HG03108 (cell line): ENCODE measurements around the gene STKLD1.

Experiments
- ATAC-seq: cut with Tn5 transposase; IDR thresholded peaks from one replicate; pipeline ENCODE4 v1.9.1; 2021; ENCODE audit warnings: moderate library complexity; ENCODE audit not compliant: unreplicated experiment

Gene STKLD1

DNA sequence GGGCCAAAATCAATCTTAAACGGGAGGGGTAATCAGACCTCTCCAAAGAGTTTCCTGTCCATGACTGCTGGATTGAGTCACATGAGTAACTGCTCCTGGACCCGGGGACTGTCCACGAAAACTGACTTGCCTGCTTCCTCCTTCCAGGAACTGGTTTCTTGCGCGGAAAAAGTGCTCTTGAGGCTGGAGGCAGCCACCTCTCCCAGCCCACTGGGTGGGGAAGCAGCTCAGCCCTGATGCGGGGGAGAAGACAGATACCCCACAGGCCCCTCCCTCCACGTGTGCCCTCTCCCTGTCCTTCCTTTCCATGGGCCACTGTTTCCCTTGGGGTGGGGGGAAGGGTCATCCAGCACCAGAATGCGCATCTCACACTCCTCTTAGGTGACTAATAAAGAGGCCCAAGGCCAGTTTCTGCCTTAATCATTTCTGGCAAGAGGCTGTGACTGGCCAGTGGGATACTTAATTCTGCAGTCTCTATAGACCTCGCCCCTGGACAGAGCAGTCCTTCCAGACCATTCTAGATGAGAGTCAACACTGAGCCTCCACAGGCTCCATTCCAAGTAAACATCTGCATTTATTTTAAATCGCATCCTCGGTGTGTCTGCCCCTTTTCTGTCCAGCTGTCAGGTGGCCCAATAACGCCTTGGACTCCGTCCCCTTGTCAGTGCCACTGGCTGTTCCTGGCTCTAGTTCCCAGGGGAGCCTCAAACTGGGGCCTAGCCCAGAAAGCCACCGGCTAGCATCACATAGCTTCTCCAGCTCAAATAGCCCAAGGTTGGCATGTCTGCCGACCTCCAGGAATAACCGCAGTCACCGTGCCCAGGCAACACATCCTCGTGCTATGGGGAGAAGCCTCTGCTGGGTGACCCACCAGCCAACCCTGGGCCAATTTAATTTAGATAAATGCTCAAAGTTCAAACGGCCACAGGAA is 29.6 kb downstream of the STKLD1 start:
- no peak for ATAC-seq

DNA sequence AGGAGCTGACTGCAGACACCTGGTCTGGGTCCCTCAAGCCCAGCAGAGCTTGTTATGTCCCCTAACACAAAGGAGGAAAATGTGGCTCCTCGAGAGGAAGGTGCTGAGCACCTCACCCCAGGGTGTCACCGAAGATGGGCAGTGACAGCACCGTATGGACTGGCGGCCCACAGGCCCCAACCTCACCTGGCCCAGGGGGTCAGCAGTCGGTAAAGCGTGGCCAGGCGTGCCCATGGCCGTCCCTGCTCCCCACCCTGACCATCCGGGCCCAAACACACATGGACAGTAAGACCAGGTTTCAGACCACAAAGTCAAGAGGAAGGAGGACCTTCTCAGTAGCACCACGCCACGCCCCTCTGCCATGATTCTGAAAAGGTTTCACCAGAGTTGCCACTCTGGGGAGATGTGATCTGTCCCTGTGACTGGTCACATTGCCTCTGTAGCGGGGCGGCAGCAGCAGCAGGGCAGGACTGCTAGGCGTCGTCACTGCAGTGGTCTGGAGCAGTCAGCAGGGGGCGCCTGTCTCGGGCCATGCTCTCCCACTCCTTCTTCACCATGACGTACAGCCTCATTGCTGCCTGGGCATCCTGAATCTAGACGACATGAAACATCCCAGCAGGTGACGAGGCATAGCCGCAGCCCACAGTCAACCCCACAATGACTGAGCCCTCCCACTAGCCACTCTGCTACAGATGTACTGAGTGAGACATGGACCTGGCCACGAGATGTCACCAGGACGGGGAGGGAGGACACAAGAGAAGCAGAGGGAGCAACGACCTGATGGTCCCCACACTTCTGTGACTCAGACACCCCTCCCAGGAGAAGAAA is 30.5 kb downstream of the STKLD1 start:
- peak; percentile 51 for ATAC-seq

DNA sequence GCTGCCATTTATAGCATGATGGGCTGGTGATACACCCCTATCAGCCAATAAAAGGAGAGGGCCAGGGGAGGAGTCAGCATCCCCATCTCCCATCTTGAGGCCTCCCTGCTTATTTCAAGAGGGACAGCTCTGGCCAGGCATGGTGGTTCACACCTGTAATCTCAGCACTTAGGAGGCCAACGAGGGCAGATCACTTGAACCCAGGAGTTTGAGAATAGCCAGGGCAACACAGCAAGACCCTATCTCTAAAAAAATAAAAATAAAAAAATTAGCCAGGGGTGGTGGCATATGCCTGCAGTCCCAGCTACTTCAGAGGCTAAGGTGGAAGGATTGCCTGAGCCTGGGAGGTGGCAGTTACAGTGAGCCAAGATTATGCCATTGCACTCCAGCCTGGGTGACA is 31.9 kb downstream of the STKLD1 start:
- no peak for ATAC-seq

DNA sequence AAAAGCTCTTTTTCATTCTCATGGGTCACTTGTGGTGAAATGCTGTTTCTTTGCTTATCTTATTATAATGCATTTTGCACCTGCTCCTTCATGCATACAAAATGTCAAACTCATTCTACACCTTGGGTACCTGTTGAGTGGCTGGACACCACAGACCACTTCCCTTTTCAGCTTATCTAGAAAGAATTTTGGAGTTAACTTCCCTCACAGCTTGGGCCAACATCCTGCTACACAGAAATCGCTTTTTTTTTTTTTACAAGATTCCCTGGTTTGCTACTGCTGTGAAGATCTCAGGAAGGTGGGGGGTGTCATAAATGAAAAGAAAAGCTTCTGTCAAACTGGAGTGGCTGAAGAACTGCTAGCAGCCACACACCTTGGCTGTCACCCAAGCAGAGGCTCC is 39.0 kb downstream of the STKLD1 start:
- ATAC-seq: no peak

DNA sequence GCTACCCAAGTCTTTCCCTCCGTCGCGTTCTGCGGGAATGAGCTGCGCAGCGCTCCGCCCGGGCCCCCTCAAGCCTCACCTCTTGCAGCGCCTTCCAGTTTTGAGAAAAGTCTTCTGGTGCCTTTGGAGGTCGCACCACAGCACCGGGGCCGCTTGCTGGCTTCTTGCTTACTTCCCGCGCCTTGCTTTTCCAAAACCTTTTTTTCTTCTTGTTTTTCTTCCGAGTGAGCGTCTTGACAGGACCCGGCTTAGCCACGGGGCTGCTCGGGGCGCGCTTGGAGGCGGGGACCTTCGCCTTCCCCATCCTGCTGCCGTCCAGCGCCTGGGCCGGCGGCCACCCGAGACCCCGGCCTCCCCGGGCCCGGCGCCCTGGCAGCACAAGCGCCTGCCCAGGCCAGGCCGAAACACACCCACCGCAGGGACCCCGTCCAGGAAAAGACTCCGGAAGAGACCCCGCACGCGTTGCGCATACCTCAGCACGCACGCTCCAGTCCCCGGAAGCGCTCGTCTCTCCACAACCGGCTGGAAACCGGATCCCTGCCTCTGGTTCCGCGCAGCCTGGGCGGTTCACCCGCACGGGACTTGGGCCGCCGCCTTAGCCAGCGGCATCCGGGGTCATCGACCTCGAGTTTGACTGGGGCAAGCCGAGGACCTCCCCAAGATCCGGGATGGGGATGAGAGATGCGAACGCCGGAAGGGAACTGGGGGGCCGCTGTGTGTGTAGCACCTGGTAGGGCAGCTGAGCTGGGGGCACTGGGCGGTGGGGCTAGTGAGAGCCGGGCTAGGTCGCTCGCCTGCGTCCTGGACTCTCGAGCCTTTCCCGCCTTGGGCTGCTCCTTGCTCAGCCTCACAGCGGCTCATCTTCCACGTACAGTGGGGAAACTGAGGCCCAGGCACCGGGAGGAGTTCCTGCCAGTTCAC is 41.6 kb downstream of the STKLD1 start, which contains the start of gene REXO4:
Gene REXO4, minus strand, starts transcription at position 470 of the 921 bp plus-strand sequence. Its CDS starts 166 bp downstream, at position 304.
- ATAC-seq: peak; percentile 60

DNA sequence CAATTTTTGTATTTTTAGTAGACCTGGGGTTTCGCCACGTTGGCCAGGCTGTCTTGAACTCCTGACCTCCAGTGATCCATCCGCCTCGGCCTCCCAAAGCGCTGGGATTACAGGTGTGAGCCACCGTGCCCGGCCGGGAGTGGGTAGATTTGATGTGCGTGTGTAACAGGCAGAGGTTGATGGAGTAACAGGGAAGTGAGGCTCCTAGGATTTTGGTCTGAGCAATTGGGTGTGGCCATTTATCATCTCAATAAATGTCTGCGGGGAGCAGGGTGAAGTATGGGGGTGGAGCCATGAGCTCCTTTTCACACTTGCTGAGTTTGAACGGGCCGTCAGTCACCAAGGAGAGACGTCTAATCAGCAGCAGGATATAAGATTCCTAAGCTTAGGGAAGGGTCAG is 42.8 kb downstream of the STKLD1 start:
- ATAC-seq: no peak

DNA sequence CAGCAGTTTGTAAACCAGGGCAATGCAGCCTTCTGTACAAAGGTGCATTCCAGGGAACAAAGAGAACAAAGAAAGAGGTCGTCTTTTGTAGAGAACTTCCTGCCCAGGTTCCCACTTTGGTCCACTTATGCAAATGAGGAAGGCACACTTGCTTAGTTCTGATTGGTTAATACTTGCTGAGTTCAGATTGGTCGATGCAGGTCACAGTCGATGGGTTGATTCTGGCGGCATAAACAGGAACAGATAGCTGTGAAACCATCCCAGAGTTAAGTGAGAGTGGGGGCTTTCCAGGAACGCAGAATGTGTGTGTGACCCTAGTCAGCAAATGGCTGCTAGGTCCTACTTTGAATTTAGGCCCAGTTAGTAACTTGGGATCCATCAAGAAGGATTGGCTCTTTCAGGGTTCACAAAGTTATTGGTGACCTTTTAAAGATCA is 44.2 kb downstream of the STKLD1 start:
- no peak for ATAC-seq

DNA sequence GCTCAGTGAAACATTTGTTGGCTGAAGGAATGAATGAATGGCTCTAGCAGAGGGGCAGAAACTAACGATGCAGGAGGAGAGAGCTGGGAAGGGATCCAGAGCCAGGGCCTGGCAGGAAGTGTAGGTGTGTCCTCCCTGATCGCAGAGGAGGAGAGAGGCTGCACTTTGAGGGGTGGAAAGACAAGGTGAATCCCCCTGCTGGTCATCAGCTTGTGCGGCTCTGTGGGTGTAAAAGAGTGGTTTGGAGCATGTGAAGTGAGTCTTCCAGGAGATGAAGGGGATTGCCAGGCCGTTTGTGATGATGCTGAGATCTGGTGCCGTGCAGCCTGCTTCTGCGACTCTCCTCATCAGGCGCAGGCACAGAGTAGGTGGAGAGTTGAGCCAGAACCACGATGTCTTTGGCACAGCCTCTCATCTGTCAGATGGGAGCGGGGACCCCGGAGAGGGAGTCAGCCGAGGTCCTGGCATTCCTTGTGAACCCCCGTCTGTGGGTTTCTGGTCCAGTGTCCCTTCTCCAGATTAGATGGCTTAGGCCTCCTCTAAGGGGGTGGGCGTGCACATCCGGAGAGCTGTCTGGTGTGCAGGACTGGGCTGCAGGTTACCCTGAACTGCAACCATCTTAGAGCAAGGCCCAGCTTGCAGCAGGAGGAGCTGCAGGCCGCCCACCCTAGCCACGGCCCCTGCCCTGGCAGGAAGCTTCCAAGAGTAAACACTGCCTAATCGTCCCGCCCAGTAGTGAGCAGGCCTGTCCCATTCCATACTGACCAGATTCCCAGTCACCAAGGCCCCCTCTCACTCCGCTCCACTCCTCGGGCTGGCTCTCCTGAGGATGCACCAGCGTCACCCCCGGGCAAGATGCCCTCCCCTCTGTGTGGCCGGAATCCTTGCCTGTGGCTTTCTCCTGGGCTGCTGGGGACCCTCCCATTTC is 45.7 kb downstream of the STKLD1 start, which contains the start of gene ADAMTS13:
Gene ADAMTS13, plus strand, starts transcription at position 753 of the 928 bp plus-strand sequence. Its CDS starts 77 bp downstream, at position 830.
- peak; percentile 29 for ATAC-seq

DNA sequence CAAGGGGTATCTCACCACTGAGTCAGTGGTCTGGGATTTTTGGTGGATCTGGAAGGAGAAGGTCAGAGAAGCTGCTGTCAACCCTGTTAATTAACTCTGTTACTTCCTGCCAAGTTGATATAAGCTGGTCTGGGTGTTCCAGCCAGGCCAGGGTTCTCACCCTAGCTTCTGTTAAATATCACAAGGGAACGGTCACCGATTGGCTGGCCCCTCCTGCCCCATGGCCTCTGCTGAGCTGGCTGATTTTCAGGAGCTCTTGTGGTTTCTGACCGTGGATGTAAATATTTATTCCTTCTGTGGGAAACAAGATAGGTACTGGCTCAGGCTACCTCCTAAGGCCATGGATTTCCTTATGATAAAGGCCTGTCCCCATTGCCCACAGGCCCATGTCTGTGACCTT is 47.0 kb downstream of the STKLD1 start:
- no peak for ATAC-seq

DNA sequence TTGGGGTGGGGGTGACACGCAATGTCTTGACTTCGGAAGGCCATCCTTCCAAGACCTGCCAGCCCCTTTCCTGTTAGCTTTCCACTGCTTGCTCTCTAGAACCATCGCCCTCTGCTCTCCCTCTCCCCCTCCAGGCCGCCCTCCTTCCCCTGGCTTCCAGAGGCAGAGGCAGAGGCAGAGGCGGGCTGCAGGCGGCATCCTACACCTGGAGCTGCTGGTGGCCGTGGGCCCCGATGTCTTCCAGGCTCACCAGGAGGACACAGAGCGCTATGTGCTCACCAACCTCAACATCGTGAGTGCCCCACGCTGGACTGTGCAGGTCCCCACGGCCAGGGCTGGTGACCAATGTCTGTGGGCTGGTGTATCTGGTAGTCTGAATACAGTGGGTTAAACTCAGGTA is 48.0 kb downstream of the STKLD1 start:
- no peak for ATAC-seq

DNA sequence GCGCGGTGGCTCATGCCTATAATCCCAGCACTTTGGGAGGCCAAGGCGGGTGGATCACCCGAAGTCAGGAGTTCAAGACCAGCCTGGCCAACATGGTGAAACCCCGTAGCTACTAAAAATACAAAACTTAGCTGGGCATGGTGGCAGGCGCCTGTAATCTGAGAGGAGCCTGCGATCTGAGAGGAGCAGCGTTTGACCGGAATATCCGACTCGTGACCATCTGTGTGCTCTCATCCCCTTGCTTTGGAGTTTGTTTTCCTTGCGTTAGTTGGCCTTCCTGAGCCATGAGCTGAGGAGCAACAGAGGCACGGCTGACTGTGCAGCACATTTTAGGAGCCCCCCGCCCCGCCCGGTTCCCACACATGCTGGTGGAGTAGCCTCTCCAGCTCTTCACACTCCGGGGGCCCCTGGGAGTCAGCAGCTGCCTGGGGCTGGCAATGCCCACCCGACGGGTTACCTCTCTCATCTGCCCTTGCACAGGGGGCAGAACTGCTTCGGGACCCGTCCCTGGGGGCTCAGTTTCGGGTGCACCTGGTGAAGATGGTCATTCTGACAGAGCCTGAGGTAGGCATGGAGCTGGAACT is 49.0 kb downstream of the STKLD1 start:
- ATAC-seq: no peak

DNA sequence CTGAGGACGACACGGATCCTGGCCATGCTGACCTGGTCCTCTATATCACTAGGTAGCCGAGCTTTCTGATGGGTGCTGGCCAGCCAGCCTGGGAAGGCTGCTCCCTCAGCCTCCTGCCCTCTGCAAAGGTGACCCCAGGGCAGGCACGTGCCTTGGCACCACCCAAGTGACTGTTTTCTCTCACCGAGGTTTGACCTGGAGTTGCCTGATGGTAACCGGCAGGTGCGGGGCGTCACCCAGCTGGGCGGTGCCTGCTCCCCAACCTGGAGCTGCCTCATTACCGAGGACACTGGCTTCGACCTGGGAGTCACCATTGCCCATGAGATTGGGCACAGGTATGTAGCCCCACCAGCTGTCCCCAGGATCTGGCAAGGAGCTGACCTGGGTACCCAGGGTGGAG is 49.8 kb downstream of the STKLD1 start:
- no peak for ATAC-seq

DNA sequence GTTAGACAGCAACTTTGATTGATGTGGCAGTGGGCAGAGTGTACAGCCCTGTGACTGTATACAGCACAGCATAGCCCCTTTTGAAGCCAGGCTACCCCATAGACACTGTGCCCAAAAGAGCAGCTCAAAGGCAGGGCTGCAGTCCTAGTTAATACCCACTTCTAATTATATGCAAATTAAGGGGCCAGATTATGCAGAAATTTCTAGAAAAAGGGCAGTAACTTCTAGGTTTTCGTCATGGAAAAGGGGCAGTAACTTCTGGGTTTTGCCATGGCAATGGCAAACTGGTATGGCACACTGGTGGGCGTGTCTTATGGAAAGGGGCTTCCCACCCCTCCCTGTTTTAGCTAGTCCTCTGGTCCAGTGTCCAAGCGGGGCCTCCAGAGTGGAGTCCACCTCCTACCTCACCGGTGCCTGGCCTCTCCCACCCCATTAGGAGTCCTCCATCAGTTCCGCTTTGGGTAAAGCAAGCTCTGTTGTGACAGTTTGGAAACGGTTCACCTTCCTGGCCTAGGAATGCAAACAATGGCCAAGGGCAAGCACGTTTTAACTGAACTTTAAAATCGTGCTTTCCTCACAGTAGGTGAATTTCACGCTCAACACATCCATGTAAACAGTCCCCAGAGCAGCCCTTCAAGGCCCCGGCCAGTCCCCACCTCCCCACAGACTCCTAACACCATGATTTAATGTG is 51.6 kb downstream of the STKLD1 start:
- no peak for ATAC-seq

DNA sequence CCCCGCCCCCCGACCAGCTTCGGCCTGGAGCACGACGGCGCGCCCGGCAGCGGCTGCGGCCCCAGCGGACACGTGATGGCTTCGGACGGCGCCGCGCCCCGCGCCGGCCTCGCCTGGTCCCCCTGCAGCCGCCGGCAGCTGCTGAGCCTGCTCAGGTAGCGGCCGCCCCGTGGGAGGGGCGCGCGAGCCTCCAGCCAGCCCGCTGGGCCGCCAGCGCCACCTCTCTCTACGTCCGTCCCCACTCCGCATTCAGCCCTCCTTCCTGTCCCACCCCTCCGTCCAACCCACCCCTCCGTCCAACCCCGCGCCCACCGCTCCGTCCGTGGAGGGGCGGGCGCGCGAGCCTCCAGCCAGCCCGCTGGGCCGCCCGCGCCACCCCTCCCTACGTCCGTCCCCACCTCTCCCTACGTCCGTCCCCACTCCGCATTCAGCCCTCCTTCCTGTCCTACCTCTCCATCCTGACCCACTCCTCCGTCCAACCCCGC is 52.5 kb downstream of the STKLD1 start:
- no peak for ATAC-seq

DNA sequence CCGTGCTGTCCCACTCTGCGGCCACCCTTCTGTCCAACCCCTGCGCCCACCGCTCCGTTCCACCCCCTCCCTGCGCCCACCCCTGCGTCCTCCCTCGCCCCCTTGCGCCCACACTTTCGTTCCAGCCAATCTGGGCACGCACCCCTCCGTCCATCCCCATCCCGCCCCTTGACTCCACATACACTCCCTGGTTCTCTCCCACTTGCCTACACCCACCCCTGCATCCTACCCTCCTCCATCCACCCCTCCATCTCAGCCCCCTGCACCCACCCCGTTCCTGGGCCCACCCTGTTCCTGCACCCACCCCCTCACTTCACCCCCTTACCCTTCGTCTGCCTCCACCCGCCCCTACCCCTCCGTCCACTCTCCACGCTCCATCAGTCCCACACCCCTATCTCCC is 53.0 kb downstream of the STKLD1 start:
- ATAC-seq: no peak

DNA sequence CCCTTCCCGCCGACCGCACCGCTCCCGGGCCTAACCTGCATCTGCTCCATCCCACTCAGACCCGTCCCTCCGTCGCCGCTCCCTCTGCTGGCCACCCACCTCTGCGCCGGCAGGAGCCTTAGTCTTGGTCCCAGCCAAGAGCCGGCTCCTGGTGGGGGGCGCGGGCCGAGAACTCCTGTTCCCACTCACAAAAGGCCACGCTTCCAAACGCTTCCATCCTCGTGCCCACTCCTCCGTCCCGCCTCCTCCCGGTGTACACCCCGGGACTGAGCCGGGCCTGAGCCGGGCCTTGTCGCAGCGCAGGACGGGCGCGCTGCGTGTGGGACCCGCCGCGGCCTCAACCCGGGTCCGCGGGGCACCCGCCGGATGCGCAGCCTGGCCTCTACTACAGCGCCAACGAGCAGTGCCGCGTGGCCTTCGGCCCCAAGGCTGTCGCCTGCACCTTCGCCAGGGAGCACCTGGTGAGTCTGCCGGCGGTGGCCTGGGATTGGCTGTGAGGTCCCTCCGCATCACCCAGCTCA is 53.5 kb downstream of the STKLD1 start:
- ATAC-seq: no peak

DNA sequence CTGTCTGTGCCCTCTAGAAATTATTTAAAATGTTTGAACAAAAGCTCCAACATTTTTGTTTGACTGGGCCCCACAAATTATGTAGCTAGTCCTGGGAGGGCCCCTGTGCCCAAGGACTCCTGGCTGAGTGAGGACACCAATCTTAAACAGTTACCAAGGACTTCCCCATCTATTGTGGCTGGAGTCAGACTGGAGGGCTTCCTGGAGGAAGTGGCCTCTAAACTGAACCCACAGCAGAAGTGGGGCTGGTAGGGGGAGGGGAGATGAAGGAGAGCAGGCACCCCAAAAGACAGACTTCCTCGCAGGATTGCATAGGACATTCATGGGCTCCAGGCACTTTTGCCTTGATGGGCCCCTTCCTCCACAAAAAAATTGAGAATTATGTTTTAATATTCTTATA is 54.1 kb downstream of the STKLD1 start:
- ATAC-seq: no peak

DNA sequence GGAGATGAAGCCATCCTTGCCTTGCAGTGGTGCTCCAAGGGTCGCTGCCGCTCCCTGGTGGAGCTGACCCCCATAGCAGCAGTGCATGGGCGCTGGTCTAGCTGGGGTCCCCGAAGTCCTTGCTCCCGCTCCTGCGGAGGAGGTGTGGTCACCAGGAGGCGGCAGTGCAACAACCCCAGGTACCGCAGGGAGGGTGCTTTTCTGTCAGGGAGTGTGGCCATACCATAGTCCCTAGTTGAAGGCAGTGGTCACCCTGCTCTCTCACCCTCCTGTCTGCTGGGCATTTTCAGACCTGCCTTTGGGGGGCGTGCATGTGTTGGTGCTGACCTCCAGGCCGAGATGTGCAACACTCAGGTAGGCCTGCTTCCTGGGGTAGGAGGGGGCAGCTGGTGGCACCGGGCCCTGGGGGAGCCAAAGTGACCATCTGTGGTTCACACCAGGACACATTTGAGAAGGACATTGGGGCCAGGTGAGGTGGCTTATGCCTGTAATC is 57.2 kb downstream of the STKLD1 start:
- no peak for ATAC-seq
